ENCODE results near the gene DNMBP.

DNA sequence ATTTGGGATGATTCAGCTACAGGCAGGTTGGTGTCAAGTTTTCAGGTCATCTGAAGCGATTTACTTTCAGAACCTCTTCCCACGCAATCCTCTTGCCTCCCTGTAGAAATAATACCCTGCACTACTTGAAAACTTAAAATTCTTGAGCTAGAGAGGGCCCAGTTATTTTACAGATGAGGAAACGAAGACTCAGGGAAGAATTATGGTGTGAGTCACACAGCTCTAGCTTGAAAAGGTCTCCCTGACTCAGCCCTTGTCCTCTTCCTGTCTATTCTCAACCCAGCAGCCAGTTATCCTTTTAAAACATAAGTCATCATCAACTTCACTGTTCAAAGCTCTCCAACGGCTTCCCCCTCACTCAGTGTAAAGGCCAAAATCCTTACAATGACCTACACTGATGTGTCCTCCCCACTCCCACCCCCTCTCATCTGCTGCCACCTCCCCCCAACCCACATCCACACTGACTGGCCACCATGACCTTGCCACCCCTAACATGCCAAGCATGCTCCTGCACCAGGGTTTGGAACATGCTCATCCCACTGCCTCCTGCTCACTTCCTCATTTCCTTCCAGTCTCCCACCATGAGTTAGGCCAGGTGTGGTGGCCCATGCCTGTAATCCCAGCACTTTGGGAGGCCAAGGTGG, 3.4 kb downstream of the DNMBP start:
- no peak for TF ChIP-seq JUND (IDR thresholded peaks at IDR 0.05)
- TF ChIP-seq, protein P1, sequence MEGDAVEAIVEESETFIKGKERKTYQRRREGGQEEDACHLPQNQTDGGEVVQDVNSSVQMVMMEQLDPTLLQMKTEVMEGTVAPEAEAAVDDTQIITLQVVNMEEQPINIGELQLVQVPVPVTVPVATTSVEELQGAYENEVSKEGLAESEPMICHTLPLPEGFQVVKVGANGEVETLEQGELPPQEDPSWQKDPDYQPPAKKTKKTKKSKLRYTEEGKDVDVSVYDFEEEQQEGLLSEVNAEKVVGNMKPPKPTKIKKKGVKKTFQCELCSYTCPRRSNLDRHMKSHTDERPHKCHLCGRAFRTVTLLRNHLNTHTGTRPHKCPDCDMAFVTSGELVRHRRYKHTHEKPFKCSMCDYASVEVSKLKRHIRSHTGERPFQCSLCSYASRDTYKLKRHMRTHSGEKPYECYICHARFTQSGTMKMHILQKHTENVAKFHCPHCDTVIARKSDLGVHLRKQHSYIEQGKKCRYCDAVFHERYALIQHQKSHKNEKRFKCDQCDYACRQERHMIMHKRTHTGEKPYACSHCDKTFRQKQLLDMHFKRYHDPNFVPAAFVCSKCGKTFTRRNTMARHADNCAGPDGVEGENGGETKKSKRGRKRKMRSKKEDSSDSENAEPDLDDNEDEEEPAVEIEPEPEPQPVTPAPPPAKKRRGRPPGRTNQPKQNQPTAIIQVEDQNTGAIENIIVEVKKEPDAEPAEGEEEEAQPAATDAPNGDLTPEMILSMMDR (IDR thresholded peaks at IDR 0.05 in 2 of 3, conservative IDR thresholded peaks at IDR 0.05 in 1 of 3; ENCODE audit: borderline replicate concordance in 1 of 3, insufficient read depth in 1 of 3, low read depth in 2 of 3, low read length in 2 of 3) = no peak
- TF ChIP-seq REST (IDR thresholded peaks at IDR 0.05; ENCODE audit: low read depth) = no peak
